NCI-H446 treated with DMSO at 0.1 percent for 48 hours (cell line): ENCODE measurements around the gene DOP1A.
A peak's percentile ranks its signal among the peaks of the same experiment; 100 is the strongest.

ENCODE experiments used
- DNase-seq: peaks from one replicate; lab custom pipeline; 2025; lab: John Stamatoyannopoulos, UW

Gene DOP1A

DNA sequence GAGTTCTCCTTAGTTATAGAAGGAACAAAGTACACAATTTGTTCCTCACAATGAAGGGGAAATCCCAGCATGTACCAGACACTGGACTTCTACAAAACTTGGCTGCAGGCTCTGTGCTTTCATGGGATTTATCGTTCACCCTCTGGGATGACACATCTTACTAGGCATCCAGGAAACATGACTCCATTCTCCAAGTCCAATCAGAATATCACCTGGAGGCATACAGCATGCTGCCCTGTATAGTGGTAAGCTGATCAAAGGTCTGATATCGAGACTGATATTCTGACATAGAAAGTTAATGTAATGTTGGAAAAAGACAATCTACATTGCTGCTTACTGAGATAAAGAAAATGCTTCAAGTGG, 132.4 kb downstream of the DOP1A start:
- no peak for DNase-seq

DNA sequence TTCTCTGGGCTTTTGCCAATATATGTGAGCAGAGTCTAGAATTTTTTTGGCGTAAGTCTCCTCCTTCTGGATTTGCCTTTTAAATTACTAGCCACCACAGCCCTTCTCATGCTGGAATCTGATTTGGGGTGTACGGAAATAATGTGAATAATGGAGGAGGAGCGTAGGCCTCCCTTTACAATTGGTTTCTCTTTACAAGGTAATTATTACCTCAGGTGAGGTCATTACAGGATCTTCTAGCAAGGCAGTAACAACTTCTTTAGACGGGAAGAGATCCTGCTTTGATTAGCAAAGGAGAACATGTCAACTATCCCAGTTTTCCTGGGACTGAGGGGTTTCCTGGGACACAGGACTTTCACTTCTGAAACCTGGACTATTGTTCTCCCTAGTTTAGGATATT, 134.6 kb downstream of the DOP1A start:
- no peak for DNase-seq

GRCh38 chr6:83215131-83216047, 147.9 kb downstream of the DOP1A start:
- DNase-seq = peak; percentile 41

GRCh38 chr6:83216806-83217205, 149.3 kb downstream of the DOP1A start:
- no peak for DNase-seq
